Hematopoietic multipotent progenitor cell (in vitro differentiated cells): Measurements from ENCODE around the gene STAT1. TPM values are rescaled to one million over a fixed set of nuclear protein-coding genes. Genes with fewer than 3 reads are reported as not detected.
"Not testable (repeated sequence)": the region's sequence is repeated elsewhere in the genome, so short reads cannot be mapped to it uniquely, and the experiment has no call there.

Experiments
- DNase-seq, 3 donors: peaks; one replicate each; pipeline ENCODE4 v3.0.0-alpha.2; 2011 to 2015; ENCODE audit warnings: low read depth in 2 of 3, low spot score in 2 of 3
- total RNA-seq: library from RNA; depleted of rRNA; stranded (reverse); fragments of >200 nt; gene quantifications from one replicate; pipeline ENCODE4 v1.2.3, GENCODE V29; 2012

STAT1 gene
- total RNA-seq, 1 donor: 106 TPM

- DNase-seq: no peak
Measured at GRCh38 chr2:191009541-191010374, 4.2 kb downstream of the STAT1 start.

GRCh38 chr2:191008286-191008685 is 5.7 kb downstream of the STAT1 start:
- DNase-seq: no peak

DNA sequence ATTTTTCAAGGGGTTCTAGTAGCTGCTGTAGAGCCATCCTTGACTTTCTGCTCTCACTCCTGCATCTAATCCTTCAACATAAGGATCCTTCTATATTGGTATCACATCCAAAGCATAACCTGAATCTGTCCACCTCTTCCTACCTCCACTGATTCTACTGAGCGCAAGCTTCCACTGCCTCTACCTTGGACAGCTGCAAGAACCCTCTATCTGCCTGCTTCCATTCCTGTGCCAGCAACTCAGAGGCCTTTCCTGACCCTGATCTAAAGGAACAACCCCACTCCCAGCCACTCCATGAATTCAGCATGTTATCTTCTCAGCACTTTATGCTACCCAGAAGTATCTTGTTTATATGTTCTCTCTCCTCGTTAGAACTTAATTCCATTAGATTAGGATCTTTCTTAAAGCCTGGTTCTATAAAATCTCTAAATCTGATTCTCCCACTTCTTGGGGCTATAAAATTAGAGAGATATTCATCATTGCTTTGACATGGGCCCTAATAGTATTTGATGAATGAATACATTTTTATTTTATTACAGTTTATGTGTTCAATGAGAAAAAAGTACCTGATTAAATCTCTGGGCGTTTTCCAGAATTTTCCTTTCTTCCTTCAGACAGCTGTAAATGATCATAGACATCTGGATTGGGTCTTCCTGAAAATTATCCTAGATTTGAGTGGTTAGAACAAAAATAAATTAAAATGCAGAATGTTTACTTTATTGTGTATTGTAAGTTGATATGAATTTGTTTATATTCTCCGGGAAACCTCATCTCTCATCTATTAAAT is 6.8 kb downstream of the STAT1 start:
- DNase-seq: no peak

DNA sequence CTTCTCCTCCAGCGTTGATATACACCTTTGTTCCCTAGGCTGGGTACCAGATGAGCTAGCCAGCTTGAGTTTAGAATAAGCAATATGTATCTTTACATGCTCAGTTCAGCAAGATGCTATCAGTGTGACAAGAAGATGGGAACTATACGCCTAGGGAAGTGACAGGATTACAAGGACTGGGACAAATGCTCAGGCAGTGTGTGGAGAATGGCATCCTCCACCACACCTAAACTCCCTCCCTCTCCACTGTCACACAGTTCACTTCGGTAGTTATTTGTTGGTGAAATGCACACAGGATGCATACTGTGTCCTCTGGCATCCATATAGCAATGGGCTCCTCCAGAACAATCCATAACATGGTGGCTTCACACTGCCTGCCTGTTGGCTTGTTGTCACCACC is 7.7 kb downstream of the STAT1 start:
- no peak for DNase-seq

DNA sequence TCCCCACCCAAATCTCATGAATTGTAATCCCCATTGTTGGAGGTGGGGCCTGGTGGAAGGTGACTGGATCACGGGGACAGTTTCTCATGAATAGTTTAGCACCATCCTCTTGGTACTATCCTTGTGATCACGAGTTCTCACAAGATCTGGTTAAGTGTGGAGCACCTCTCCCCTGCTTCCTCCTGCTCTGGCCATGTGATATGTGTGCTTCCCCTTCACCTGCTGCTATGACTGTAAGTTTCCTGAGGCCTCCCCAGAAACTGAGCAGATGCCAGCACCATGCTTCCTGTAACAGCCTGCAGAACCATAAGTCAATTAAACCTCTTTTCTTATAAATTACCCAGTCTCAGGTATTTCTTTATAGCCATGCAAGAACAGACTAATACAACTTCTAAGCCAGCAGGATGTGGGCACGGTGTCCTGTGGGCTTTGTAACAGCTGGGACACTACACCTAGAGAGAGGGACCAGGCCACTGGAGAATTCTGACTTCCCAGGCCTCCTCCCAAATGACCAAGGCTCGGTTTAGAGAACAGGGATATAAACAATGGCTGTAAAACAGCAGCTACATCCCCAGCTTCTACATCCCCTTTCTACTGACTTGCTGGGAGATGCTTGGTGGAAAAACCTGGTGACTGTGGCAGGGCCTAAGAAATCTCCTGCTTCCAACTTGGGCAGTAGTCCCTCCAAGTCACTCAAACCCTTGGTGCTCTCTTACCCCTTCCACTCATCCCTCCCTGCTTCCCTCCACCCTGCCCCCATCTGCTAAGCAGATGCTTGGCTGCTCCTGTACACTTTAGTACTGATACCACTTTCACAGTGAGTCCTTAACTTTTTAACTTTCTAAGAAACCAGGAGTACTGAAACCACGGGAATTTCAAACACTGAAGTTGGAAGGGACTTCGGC is 10.3 kb downstream of the STAT1 start:
- no peak for DNase-seq

GRCh38 chr2:191001624-191002023 is 12.3 kb downstream of the STAT1 start:
- no peak for DNase-seq

- DNase-seq: no peak
Measured at GRCh38 chr2:191001032-191001431, 12.9 kb downstream of the STAT1 start.

DNA sequence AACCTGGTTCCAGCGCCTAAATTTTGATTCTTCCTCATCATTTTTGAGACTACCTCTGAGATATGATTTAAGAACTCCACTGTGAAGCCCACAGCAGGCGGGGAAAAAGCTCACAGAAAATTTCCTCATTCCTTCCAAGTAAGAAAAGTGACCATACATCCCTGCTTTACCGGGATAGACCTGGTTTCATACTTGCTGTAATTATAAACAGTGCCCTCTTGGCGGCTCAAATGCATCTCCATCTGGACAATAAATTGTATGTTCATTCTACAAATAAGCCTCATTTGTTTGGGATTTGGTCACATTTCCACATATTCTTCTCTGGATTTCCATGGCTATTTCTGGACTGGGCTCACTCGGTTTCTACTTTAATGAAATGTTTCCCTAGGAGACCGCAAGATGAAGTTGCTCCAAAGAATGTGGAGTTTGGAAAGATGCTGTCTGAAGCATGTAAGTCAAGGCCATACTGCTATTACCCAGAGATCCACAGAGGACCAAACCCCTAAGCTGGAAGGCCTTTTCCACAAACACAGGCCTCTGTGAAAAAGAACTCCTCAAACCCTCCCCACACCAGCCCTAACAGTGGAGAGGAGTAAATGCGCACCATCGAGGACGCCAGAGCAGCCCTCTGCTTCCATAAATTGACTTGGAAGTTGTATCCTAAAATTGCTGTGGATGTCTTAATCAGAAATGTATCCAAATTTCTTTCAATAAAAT is 13.9 kb downstream of the STAT1 start:
- no peak for DNase-seq

DNA sequence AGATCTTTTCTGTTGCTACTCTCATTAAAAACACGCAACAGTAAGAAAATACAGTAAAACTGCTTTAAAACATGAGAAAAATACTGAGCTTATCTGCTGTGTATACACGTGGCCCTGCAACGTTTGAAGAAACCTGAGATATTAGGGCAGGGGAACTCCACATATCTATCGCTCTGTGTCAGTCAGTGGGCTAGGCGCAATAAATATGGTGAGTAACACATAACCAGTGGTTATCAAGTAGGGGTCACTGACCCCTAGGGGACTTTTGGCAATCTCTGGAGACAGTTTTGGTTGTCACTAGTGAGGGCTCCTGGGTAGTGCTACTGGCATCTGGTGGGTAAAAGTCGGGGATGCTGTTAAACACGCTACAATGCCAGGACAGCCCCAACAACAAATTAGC is 14.9 kb downstream of the STAT1 start:
- DNase-seq: no peak

DNA sequence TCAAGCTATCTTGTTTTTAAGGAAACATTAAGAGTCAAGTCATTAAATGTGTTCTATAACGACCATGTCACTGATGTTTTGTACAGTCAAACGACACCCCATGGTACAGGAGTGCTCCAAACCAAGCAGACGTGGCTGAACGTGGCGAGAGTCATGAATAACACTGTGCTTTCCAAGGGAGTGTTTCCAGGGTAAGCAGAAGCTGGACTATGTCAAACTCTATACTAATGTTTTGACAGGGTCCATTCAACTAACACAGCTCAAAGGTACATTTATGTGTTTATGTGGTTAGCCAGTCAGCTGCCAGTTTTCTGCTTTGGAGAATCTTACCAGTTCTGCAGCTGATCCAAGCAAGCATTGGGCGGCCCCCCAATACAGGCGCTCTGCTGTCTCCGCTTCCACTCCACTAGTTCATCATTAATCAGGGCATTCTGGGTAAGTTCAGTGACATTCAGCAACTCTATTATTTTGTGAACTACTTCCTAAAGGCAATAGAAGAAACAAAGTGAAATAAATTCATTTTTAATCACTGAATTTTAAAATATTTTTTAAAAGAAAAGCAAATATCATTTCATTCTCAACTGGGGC is 16.4 kb downstream of the STAT1 start:
- no peak for DNase-seq

DNA sequence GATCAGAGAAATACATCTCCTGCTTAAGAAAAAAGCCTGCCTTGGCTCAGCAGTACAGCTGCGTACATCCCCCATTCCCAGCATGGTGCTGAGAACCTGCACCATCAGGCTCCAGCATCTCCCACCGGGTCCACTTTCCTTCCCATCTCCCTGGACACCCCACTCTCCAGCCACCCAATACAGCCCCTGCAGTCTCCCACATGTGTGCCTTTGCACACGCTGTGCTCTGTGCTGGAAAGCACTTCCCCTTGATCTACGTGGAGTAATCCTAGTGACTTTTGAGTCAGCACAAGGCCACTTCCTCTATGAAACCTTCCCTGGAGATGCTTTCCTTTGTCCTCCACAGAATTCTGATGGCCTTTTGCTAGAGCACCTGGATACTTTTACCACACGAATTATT is 17.0 kb downstream of the STAT1 start:
- no peak for DNase-seq

GRCh38 chr2:190996338-190996946 is 17.5 kb downstream of the STAT1 start:
- peak in 2 of 3 donors; percentile 63 to 77 for DNase-seq

DNA sequence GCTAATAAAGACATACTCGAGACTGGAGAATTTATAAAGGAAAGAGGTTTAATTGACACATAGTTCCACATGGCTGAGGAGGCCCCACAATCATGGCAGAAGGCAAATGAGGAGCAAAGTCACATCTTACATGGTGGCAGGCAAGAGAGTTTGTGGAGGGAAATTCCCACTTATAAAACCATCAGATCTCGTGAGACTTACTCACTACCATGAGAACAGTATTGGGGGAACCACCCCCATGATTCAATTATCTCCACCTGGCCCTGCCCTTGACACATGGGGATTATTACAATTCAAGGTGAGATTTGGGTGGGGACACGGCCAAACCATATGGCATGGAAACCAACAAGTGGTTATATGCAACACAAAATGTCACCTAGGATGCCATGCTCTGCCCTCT is 18.7 kb downstream of the STAT1 start:
- not testable (repeated sequence) for DNase-seq

GRCh38 chr2:190994148-190994547 is 19.8 kb downstream of the STAT1 start:
- no peak for DNase-seq

- no peak for DNase-seq
Measured at GRCh38 chr2:190993292-190993643, 20.7 kb downstream of the STAT1 start.

- no peak for DNase-seq
Measured at GRCh38 chr2:190990132-190990531, 23.8 kb downstream of the STAT1 start.

DNA sequence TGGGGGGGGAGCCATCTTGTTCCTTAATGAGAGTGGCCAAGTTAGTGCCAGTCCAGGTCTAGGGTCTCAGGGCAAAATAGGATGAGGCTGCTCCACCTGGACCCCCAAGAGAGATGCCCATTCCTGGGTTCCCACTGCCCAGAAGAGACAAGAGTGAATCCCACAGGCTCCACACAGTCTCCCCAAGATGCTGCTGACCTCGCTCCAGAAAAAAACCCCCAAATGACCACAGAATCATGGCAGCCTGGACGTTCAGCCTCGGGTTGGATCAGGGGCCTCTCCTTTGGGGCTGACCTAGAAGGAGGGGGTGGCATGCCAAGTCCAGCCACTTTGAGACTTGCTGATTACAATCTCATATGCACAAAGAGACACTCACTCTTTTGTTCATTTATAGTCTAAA is 25.1 kb downstream of the STAT1 start:
- no peak for DNase-seq

DNA sequence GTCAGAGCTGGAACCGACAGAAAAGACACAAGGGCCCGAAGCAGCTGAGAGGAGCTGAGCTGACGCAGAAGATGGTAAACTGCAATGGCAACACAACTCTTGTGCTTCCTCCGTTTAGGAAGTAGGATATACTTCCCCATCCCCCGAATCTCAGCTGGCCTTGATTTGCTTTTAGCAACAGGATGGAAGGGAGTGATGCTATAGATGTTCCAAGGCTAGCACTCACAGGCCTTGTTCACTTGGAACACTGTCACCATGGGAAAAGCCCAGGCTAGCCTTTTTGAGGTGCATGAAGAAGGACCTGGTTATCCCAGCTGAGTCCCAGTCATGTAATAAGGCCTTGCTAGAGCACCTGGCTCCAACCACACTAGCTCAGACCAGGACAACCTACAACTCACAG is 26.0 kb downstream of the STAT1 start:
- DNase-seq: no peak

DNA sequence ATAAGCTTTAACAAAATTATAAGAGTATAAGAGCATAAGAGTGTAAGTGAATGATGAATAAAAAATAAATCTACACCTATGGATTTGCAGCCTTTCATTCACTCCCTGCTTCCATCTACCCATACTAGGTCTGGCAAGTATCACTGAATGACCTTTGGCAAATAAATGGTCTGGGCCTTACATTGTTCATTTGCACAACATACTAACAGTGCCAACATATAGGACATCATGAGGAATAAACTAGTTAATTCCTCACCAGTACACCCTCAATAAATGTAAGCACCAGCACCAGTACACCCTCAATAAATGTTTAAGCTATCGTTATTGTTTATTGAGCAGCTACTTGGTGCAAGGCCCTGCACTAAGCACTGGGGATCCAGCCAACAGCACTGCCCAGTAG is 26.9 kb downstream of the STAT1 start:
- no peak for DNase-seq
